Measurements from ENCODE around the gene HPSE2.

DNA sequence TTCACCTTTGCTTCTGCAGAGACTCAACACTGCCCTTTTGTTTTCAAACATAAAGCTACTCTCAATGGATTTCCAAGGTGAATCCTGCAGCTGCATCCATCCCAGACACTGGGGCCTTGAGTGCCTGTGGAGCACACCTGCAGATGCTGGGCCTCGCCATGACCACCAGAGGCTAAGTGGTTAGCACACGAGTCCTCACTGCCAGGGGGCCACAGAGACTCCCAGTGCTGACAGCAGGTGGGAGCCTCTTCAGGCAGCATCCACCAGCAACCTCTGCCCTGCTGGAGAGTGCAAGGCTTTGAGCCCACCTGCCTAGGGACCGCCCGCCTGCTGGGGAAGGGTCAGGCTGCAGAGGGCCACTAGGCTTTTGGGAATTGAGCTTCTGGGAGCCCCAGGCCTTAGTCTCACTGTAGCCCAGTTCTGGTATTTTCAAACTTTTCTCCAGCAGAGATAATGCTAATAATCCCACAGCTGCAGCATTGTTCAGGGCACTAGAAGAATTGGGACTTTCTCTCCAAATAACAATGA, 779.5 kb downstream of the HPSE2 start:
- TF ChIP-seq POLR2AphosphoS5 (IDR thresholded peaks at IDR 0.05; ENCODE audit: low read depth, low read length) (no peak), SIN3A (IDR thresholded peaks at IDR 0.05; ENCODE audit: borderline replicate concordance, insufficient read depth, low read length) (no peak), TAF1 (IDR thresholded peaks at IDR 0.05; ENCODE audit: borderline replicate concordance, insufficient read depth, low read length) (no peak), FOXP2 (optimal IDR thresholded peaks at IDR 0.05; ENCODE audit: borderline replicate concordance, extremely low read depth, extremely low read length, insufficient read depth) (no peak)
- TF ChIP-seq, protein P1, sequence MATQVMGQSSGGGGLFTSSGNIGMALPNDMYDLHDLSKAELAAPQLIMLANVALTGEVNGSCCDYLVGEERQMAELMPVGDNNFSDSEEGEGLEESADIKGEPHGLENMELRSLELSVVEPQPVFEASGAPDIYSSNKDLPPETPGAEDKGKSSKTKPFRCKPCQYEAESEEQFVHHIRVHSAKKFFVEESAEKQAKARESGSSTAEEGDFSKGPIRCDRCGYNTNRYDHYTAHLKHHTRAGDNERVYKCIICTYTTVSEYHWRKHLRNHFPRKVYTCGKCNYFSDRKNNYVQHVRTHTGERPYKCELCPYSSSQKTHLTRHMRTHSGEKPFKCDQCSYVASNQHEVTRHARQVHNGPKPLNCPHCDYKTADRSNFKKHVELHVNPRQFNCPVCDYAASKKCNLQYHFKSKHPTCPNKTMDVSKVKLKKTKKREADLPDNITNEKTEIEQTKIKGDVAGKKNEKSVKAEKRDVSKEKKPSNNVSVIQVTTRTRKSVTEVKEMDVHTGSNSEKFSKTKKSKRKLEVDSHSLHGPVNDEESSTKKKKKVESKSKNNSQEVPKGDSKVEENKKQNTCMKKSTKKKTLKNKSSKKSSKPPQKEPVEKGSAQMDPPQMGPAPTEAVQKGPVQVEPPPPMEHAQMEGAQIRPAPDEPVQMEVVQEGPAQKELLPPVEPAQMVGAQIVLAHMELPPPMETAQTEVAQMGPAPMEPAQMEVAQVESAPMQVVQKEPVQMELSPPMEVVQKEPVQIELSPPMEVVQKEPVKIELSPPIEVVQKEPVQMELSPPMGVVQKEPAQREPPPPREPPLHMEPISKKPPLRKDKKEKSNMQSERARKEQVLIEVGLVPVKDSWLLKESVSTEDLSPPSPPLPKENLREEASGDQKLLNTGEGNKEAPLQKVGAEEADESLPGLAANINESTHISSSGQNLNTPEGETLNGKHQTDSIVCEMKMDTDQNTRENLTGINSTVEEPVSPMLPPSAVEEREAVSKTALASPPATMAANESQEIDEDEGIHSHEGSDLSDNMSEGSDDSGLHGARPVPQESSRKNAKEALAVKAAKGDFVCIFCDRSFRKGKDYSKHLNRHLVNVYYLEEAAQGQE (IDR thresholded peaks at IDR 0.05; ENCODE audit: insufficient read depth in 1 of 2, low read depth in 2 of 2, low read length in 2 of 2): no peak

Measured in PFSK-1 (cell line).